Prostate gland (tissue), 2 donors: ENCODE results near the gene CNGA2. TPM values are rescaled to one million over a fixed set of nuclear protein-coding genes. Genes with fewer than 3 reads are reported as not detected.

ENCODE experiments used
- DNase-seq: peaks from one replicate; pipeline ENCODE4 v3.0.0-alpha.2; 2019; ENCODE audit warnings: low spot score
- H3K27ac ChIP-seq, 2 donors: fragments of 200-600 bp; sonication (generic); 2 replicates each; pipeline ENCODE4 v1.5.1; 2017 to 2019
- H3K27me3 ChIP-seq: fragments of 200-600 bp; sonication (generic); replicated peaks from 2 replicates; pipeline ENCODE4 v1.5.1; 2019; ENCODE audit not compliant: insufficient read depth
- H3K36me3 ChIP-seq, 2 donors: fragments of 200-600 bp; sonication (generic); 1 replicate in 1 of 2; 2 replicates in 1 of 2; pipeline versions ENCODE4 v1.5.1 to v1.8.1; 2017 to 2019
- H3K4me1 ChIP-seq: fragments of 200-600 bp; sonication (generic); replicated peaks from 2 replicates; pipeline ENCODE4 v1.5.1; 2019
- H3K4me3 ChIP-seq, 2 donors: fragments of 200-600 bp; sonication (generic); 2 replicates each; pipeline ENCODE4 v1.5.1; 2017 to 2019
- H3K9me3 ChIP-seq: fragments of 200-600 bp; sonication (generic); 2 replicates; pipeline ENCODE4 v1.5.1; 2017
- POLR2A ChIP-seq: fragments of 450-650 bp; IDR thresholded peaks from one replicate; pipeline ENCODE4 v1.6.1; 2016; ENCODE audit warnings: antibody characterized with exemption, mild to moderate bottlenecking
- POLR2AphosphoS5 ChIP-seq: sonication (generic); formaldehyde crosslinking; IDR thresholded peaks from one replicate; pipeline ENCODE4 v1.6.1; 2017; ENCODE audit warnings: antibody characterized with exemption
- WGBS: methylation state at CpG from one replicate; pipeline ENCODE4 v1.1.5; 2018; 5-methylcytosine and 5-hydroxymethylcytosine counted together
- intact Hi-C: fragments of 100-400 bp; cut with DNase I; formaldehyde crosslinking; loops from one replicate; pipeline ENCODE4 v1.14.2; 2022
- total RNA-seq, 2 donors: library from RNA; depleted of rRNA; stranded (reverse); fragments of >200 nt; gene quantifications; one replicate each; pipeline ENCODE4 v1.1.0, GENCODE V29; 2016
- TF ChIP-seq, protein P1 (sequence below), 4 experiments: fragments of 200-600 bp in 2 of 4; fragments of 450-650 bp in 2 of 4; sonication (generic) in 2 of 4; IDR thresholded peaks; 1 replicate in 3 of 4; 2 replicates in 1 of 4; pipeline ENCODE4 v1.5.1; 2016 to 2019; ENCODE audit warnings: antibody characterized with exemption in 4 of 4, mild to moderate bottlenecking in 2 of 4, moderate library complexity in 2 of 4

The CNGA2 gene
- total RNA-seq, 2 donors from 2014 or later, result 0.80 TPM; not detected in 1

DNA sequence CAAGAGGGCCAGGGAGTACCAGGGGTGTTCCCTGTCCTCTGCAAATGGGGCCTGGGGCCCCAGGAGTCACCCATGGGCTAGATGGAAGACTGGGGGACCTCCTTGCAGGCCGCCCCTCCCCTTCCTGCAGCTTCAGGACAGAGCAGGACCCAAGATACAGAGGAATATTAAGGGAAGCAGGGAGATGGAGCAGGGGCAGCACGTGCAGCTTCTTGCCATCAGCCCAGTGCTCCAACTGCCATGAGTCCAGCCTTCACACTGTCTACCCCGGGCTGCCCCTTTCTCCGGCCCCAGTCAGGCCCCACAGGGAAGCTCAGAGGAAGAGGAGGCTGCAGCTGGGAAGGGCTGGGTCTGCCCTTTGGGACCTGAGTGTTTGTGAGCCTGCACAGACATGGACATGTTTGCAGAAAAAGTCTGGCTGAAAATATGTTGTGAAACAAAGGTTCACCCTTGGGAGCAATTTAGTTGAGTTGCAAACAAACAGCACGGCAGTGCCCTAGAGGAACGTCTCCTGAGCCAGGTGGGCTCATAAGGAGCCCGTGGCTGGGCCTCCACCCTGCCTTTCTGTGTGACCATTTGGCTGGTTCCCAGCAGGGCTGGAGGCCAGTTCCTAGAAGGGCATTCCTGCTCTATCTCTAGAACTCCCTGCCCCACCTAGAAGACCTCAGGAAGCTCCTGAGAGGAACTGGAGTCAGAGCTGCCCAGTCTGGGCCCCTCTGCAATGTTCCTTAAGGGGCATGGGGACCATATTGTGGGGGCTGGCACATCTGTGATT is 9.8 kb upstream of the CNGA2 start:
- Histone ChIP-seq H3K9me3 (no peaks in the 10 kb centered on the region), H3K36me3 (no peaks in the 10 kb centered on the region), H3K4me3 (no peak overlapping the region), H3K4me1 (no peaks in the 10 kb centered on the region), H3K27me3 (no peaks in the 10 kb centered on the region), H3K27ac (no peak overlapping the region)
- intact Hi-C loops, result no loop called here
- 47% methylated on average over 6 of the region's 7 CpGs for WGBS
- TF ChIP-seq POLR2A (no peak), POLR2AphosphoS5 (no peak)
- TF ChIP-seq, protein P1, sequence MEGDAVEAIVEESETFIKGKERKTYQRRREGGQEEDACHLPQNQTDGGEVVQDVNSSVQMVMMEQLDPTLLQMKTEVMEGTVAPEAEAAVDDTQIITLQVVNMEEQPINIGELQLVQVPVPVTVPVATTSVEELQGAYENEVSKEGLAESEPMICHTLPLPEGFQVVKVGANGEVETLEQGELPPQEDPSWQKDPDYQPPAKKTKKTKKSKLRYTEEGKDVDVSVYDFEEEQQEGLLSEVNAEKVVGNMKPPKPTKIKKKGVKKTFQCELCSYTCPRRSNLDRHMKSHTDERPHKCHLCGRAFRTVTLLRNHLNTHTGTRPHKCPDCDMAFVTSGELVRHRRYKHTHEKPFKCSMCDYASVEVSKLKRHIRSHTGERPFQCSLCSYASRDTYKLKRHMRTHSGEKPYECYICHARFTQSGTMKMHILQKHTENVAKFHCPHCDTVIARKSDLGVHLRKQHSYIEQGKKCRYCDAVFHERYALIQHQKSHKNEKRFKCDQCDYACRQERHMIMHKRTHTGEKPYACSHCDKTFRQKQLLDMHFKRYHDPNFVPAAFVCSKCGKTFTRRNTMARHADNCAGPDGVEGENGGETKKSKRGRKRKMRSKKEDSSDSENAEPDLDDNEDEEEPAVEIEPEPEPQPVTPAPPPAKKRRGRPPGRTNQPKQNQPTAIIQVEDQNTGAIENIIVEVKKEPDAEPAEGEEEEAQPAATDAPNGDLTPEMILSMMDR (IDR thresholded peaks at IDR 0.05), result no peak
- peak; percentile 6 for DNase-seq

- H3K9me3 ChIP-seq, result no peaks in the 10 kb centered on the region
- H3K4me1 ChIP-seq, result no peaks in the 10 kb centered on the region
- no peaks in the 10 kb centered on the region for H3K27me3 ChIP-seq
- no peak for DNase-seq
- H3K36me3 ChIP-seq, result no peaks in the 10 kb centered on the region
- no peak for TF ChIP-seq POLR2AphosphoS5
- TF ChIP-seq POLR2A, result no peak
- TF ChIP-seq, protein P1 (IDR thresholded peaks at IDR 0.05), result no peak
- intact Hi-C loops, result no loop called here
- H3K27ac ChIP-seq, result no peak overlapping the region
- no CpG with 5 or more reads among the region's 1 CpG for WGBS
- no peak overlapping the region for H3K4me3 ChIP-seq
Observed at GRCh38 chrX:151725338-151725614, 9.3 kb upstream of the CNGA2 start.

GRCh38 chrX:151726751-151727150 is 7.8 kb upstream of the CNGA2 start:
- H3K4me1 ChIP-seq, result no peaks in the 10 kb centered on the region
- TF ChIP-seq, protein P1 (IDR thresholded peaks at IDR 0.05), result no peak
- TF ChIP-seq POLR2A (no peak), POLR2AphosphoS5 (no peak)
- DNase-seq, result no peak
- intact Hi-C loops, result no loop called here
- H3K27ac ChIP-seq, result no peak overlapping the region
- H3K4me3 ChIP-seq, result no peak overlapping the region
- no peaks in the 10 kb centered on the region for H3K27me3 ChIP-seq
- no peaks in the 10 kb centered on the region for H3K36me3 ChIP-seq
- no peaks in the 10 kb centered on the region for H3K9me3 ChIP-seq
- WGBS, result 92% methylated on average over 2 of the region's 5 CpGs

- no peaks in the 10 kb centered on the region for H3K4me1 ChIP-seq
- no peaks in the 10 kb centered on the region for H3K27me3 ChIP-seq
- no peak for DNase-seq
Observed at GRCh38 chrX:151727346-151727745, 7.2 kb upstream of the CNGA2 start.

More at GRCh38 chrX:151727346-151727745, 7.2 kb upstream of the CNGA2 start:
- TF ChIP-seq, protein P1 (IDR thresholded peaks at IDR 0.05), result no peak
- TF ChIP-seq POLR2A (no peak), POLR2AphosphoS5 (no peak)
- no peaks in the 10 kb centered on the region for H3K9me3 ChIP-seq
- no peak overlapping the region for H3K27ac ChIP-seq
- H3K4me3 ChIP-seq, result no peak overlapping the region
- H3K36me3 ChIP-seq, result no peaks in the 10 kb centered on the region
- intact Hi-C loops, result no loop called here
- WGBS, result 96% methylated on average over 4 of the region's 4 CpGs
